IMR-90 (cell line): ENCODE data around the gene ISOC2. TPM values are rescaled to one million over a fixed set of nuclear protein-coding genes. Genes with fewer than 3 reads are reported as not detected.

Experiments used
- ATAC-seq: fragments of 200-7000 bp; cut with Tn5 transposase; 2 replicates; pipeline ENCODE4 v1.9.1; 2020; ENCODE audit warnings: low read depth, mild to moderate bottlenecking, moderate library complexity
- BruUV-seq: library from RNA; stranded (reverse); fragments of 400-500 nt; replicated peaks from 2 replicates; lab custom pipeline; 2021; lab: Mats Ljungman, UMichigan
- CTCF ChIA-PET: fragments of 300-600 bp; formaldehyde crosslinking; extraction: SDS; loops from one replicate; lab custom pipeline; 2021; ENCODE audit warnings: antibody characterized with exemption; lab: Yijun Ruan, JAX
- POLR2A ChIA-PET: fragments of 300-600 bp; sonication (Branson Sonifier 250); formaldehyde crosslinking; loops from one replicate; lab custom pipeline; 2022; ENCODE audit warnings: antibody characterized with exemption; ENCODE audit not compliant: unreplicated experiment; lab: Charles Lee
- DNase-seq: peaks from one replicate; pipeline ENCODE4 v3.0.0; 2013
- H2AFZ ChIP-seq: replicated peaks from 2 replicates; pipeline ENCODE3; 2013; ENCODE audit warnings: low read length, mild to moderate bottlenecking; ENCODE audit not compliant: poor library complexity
- H2AK5ac ChIP-seq: 2 replicates; pipeline ENCODE4 v1.6.1; 2013; ENCODE audit warnings: low read depth, low read length, inconsistent platforms
- H2AK9ac ChIP-seq: replicated peaks from 2 replicates; pipeline ENCODE3; 2013; ENCODE audit warnings: mild to moderate bottlenecking, low read depth, low read length, moderate library complexity; ENCODE audit not compliant: poor library complexity
- H2BK120ac ChIP-seq: 2 replicates; pipeline ENCODE4 v1.6.1; 2013; ENCODE audit warnings: low read depth, low read length, inconsistent platforms
- H2BK15ac ChIP-seq: 3 replicates; pipeline ENCODE4 v1.6.1; 2013; ENCODE audit warnings: low read depth, low read length, inconsistent platforms
- H2BK20ac ChIP-seq: 2 replicates; pipeline ENCODE4 v1.6.1; 2013; ENCODE audit warnings: low read depth, mild to moderate bottlenecking, inconsistent platforms, low read length, moderate library complexity
- H2BK5ac ChIP-seq: 2 replicates; pipeline ENCODE4 v1.6.1; 2013; ENCODE audit warnings: mild to moderate bottlenecking, low read depth, low read length, inconsistent platforms; ENCODE audit not compliant: poor library complexity, severe bottlenecking
- H3K14ac ChIP-seq: replicated peaks from 2 replicates; pipeline ENCODE4 v1.6.1; 2013; ENCODE audit warnings: low read depth, low read length, inconsistent platforms
- H3K18ac ChIP-seq: 2 replicates; pipeline ENCODE4 v1.6.1; 2013; ENCODE audit warnings: low read depth, low read length, control low read depth
- H3K23ac ChIP-seq: 2 replicates; pipeline ENCODE4 v1.6.1; 2013; ENCODE audit warnings: low read depth, low read length, inconsistent platforms
- H3K27ac ChIP-seq: 2 replicates; pipeline ENCODE4 v1.5.1; 2013; ENCODE audit warnings: mild to moderate bottlenecking, control low read depth, low read length; ENCODE audit not compliant: insufficient read depth
- H3K27me3 ChIP-seq: 2 replicates; pipeline ENCODE4 v1.6.1; 2013; ENCODE audit warnings: low read length; ENCODE audit not compliant: control insufficient read depth, insufficient read depth
- H3K36me3 ChIP-seq: 2 replicates; pipeline ENCODE4 v1.6.1; 2013; ENCODE audit warnings: low read length, mixed read lengths; ENCODE audit not compliant: control insufficient read depth, insufficient read depth
- H3K4ac ChIP-seq: 2 replicates; pipeline ENCODE4 v1.6.1; 2013; ENCODE audit warnings: low read depth, low read length, inconsistent platforms
- H3K4me1 ChIP-seq: 2 replicates; pipeline ENCODE4 v1.6.1; 2013; ENCODE audit warnings: low read length, mixed read lengths; ENCODE audit not compliant: control insufficient read depth, insufficient read depth
- H3K4me2 ChIP-seq: 2 replicates; pipeline ENCODE4 v1.6.1; 2013; ENCODE audit warnings: low read depth, mild to moderate bottlenecking, control low read depth, low read length, moderate library complexity
- H3K4me3 ChIP-seq: 2 replicates; pipeline ENCODE4 v1.5.1; 2013; ENCODE audit warnings: low read depth, mild to moderate bottlenecking, control low read depth, low read length, moderate library complexity; ENCODE audit not compliant: insufficient read depth
- H3K56ac ChIP-seq: 2 replicates; pipeline ENCODE4 v1.6.1; 2013; ENCODE audit warnings: low read length, inconsistent platforms; ENCODE audit not compliant: insufficient read depth; ENCODE audit errors: extremely low read depth
- H3K79me1 ChIP-seq, 2 experiments: 2 replicates each; pipeline ENCODE4 v1.6.1; 2013; ENCODE audit warnings: low read length in 2 of 2, inconsistent platforms in 1 of 2, low read depth in 1 of 2
- H3K9ac ChIP-seq: 2 replicates; pipeline ENCODE4 v1.6.1; 2013; ENCODE audit warnings: low read depth, low read length, control low read depth
- H3K9me1 ChIP-seq: 2 replicates; pipeline ENCODE4 v1.6.1; 2013; ENCODE audit warnings: low read length, inconsistent platforms; ENCODE audit not compliant: insufficient read depth
- H3K9me3 ChIP-seq: 2 replicates; pipeline ENCODE4 v1.6.1; 2013; ENCODE audit warnings: low read length; ENCODE audit not compliant: control insufficient read depth, insufficient read depth
- H4K20me1 ChIP-seq: 2 replicates; pipeline ENCODE4 v1.6.1; 2013; ENCODE audit warnings: low read length, inconsistent platforms; ENCODE audit not compliant: insufficient read depth
- H4K5ac ChIP-seq: 2 replicates; pipeline ENCODE4 v1.6.1; 2013; ENCODE audit warnings: mild to moderate bottlenecking, low read depth, low read length, control low read depth
- H4K8ac ChIP-seq, 2 experiments: 2 replicates each; pipeline ENCODE4 v1.6.1; 2013; ENCODE audit warnings: low read depth in 2 of 2, low read length in 2 of 2, control low read depth in 1 of 2, inconsistent platforms in 1 of 2
- H4K91ac ChIP-seq: 2 replicates; pipeline ENCODE4 v1.6.1; 2013; ENCODE audit warnings: low read depth, low read length, inconsistent platforms; ENCODE audit not compliant: insufficient read depth
- BHLHE40 ChIP-seq: fragments of 150-350 bp; IDR thresholded peaks from 2 replicates; pipeline ENCODE4 v1.6.1; 2016; ENCODE audit warnings: mild to moderate bottlenecking, low read depth, low read length
- CEBPB ChIP-seq: IDR thresholded peaks from 2 replicates; pipeline ENCODE4 v1.6.1; 2012; ENCODE audit warnings: low read depth, low read length, improper control_type of control experiment
- CHD1 ChIP-seq: IDR thresholded peaks from 2 replicates; pipeline ENCODE4 v1.6.1; 2012; ENCODE audit warnings: low read depth, low read length, improper control_type of control experiment
- ELK1 ChIP-seq: fragments of 150-350 bp; IDR thresholded peaks from 2 replicates; pipeline ENCODE4 v1.6.1; 2016; ENCODE audit warnings: low read depth, mild to moderate bottlenecking, low read length, moderate library complexity, borderline replicate concordance
- FOS ChIP-seq: fragments of 150-350 bp; IDR thresholded peaks from 2 replicates; pipeline ENCODE4 v1.6.1; 2016; ENCODE audit warnings: low read depth, low read length
- MAFK ChIP-seq: IDR thresholded peaks from 2 replicates; pipeline ENCODE4 v1.6.1; 2012; ENCODE audit warnings: low read depth, low read length, improper control_type of control experiment
- MAZ ChIP-seq: IDR thresholded peaks from 2 replicates; pipeline ENCODE4 v1.6.1; 2012; ENCODE audit warnings: low read depth, mild to moderate bottlenecking, low read length, improper control_type of control experiment, moderate library complexity, borderline replicate concordance
- NFE2L2 ChIP-seq: fragments of 150-350 bp; IDR thresholded peaks from 2 replicates; pipeline ENCODE4 v1.6.1; 2016; ENCODE audit warnings: low read depth, mild to moderate bottlenecking, low read length
- POLR2A ChIP-seq: IDR thresholded peaks from 2 replicates; pipeline ENCODE4 v1.6.1; 2012; ENCODE audit warnings: mild to moderate bottlenecking, low read depth, low read length
- RAD21 ChIP-seq: IDR thresholded peaks from 2 replicates; pipeline ENCODE4 v1.6.1; 2012; ENCODE audit warnings: low read length, improper control_type of control experiment
- RFX5 ChIP-seq: IDR thresholded peaks from 2 replicates; pipeline ENCODE4 v1.8.0; 2012; ENCODE audit warnings: low read depth, mild to moderate bottlenecking, low read length, moderate library complexity
- SMC3 ChIP-seq: fragments of 150-350 bp; IDR thresholded peaks from 2 replicates; pipeline ENCODE4 v1.6.1; 2016; ENCODE audit warnings: low read depth, mild to moderate bottlenecking, antibody characterized with exemption, low read length, moderate library complexity
- WGBS, 2 experiments: methylation state at CpG; one replicate each; pipeline versions ENCODE4 v1.1.5 to v1.1.7; 2013; ENCODE audit warnings: missing lambda C conversion rate in 2 of 2; ENCODE audit not compliant: insufficient read length in 1 of 2; ENCODE audit errors: extremely low coverage in 2 of 2; 5-methylcytosine and 5-hydroxymethylcytosine counted together
- dilution Hi-C: fragments of 300-500 bp; cut with HindIII; formaldehyde crosslinking; loops from one replicate; pipeline ENCODE4 v1.14.3; 2018; ENCODE audit warnings: low sequenced_read_pairs; ENCODE audit not compliant: unreplicated experiment
- in situ Hi-C: fragments of 300-500 bp; cut with MboI; formaldehyde crosslinking; loops from 3 replicates; pipeline ENCODE4 v1.14.3; 2019; ENCODE audit warnings: low sequenced_read_pairs, inconsistent platforms, mixed read lengths
- intact Hi-C: fragments of 100-400 bp; cut with micrococcal nuclease; formaldehyde crosslinking; loops from 2 replicates; pipeline ENCODE4 v1.10.0; 2022
- polyA plus RNA-seq, 3 experiments: library from polyadenylated mRNA; depleted of rRNA; stranded (reverse); fragments of >200 nt; gene quantifications; 2 replicates each; pipeline ENCODE4 v1.2.3, GENCODE V29; 2012; ENCODE audit warnings: low replicate concordance in 1 of 3
- total RNA-seq: library from RNA; depleted of rRNA; stranded (reverse); fragments of >200 nt; gene quantifications from 2 replicates; pipeline ENCODE4 v1.2.3, GENCODE V29; 2012
- TF ChIP-seq, protein P1 (sequence below): fragments of 150-350 bp; IDR thresholded peaks from 2 replicates; pipeline ENCODE4 v1.6.1; 2017; ENCODE audit warnings: mild to moderate bottlenecking, antibody characterized with exemption, low read length, low read depth
- TF ChIP-seq, protein P2 (sequence below): conservative IDR thresholded peaks from 2 replicates; pipeline ENCODE4 v1.5.1; 2012; ENCODE audit warnings: mild to moderate bottlenecking, low read depth, low read length, improper control_type of control experiment

The ISOC2 gene
- total and polyA plus RNA-seq, 2 of the 4 experiments (the other 2 are of a cell fraction), result 56.1 to 82.1 TPM

DNA sequence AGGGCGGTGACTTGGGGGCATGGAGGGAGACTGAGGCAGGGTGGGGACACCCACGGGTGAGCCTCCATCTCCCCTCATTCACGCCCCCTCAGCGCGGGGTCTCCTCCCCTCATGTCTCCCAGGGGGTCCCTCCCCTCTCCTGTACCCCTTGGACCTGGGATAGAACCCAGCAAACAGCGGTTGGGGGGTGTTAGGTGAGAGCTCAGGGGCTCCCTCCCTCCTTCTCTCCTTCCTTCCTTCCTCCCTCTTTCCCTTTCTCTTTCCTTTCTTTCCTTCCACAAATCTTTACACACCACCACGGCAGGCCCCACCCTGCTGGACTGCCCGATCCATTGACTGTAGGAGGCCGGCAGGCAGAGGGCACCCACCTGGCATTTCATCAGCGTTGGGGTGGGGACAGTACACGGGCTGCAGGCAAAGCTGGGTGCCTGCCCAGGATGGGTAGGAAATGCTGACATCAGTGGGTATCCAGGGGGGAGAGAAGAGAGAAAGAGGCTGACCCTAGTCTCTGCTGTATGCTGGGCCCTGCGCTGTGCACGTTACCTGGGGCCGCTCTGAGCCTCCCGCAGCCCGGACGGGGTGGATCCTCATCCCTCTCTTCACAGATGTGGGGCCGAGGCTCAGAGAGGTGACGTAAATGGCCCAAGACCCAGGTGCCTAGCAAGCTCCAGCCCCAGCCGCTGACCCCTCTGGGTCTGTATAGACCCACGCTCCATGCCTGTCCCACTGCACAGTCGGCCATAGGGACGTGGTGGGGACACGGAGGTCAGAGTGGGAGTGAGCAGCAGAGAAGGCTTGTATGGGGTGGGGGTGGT lies 30.3 kb upstream of the ISOC2 start:
- Histone ChIP-seq H2AK9ac (peak overlapping the region; percentile 61), H4K8ac (no peak overlapping the region), H4K91ac (no peak overlapping the region), H3K27ac (no peak overlapping the region), H2BK15ac (no peak overlapping the region; the same call in 2 of the 3 replicates), H3K18ac (no peak overlapping the region), H3K27me3 (no peaks in the 10 kb centered on the region), H3K9me1 (peaks cover 3% of the 10 kb centered on the region), H2BK20ac (no peak overlapping the region), H3K9me3 (no peaks in the 10 kb centered on the region), H3K79me1 (peaks cover 0 to 25% of the 10 kb centered on the region in 2 experiments), H3K9ac (no peak overlapping the region), H2BK120ac (no peak overlapping the region), H3K4ac (peak overlapping the region; percentile 35; the same call in 1 of the 2 replicates), H2AFZ (no peak overlapping the region), H3K36me3 (0 out of 2 replicates have a peak, but pooled peaks cover 2% of the 10 kb centered on the region), H3K4me2 (no peak overlapping the region), H2AK5ac (peak overlapping the region; percentile 32), H3K14ac (no peak overlapping the region), H3K23ac (no peak overlapping the region), H4K20me1 (0 out of 2 replicates have a peak, but pooled peaks cover 4% of the 10 kb centered on the region), H3K4me3 (no peak overlapping the region), H4K5ac (no peak overlapping the region), H3K56ac (no peak overlapping the region), H3K4me1 (peaks cover 35% of the 10 kb centered on the region), H2BK5ac (no peak overlapping the region)
- in situ Hi-C loops (loop anchor here (25.0 kb wide), 1 partner anchor 1029 kb away; the partner anchor contains the start of genes CDC42EP5 and LENG9), intact Hi-C loops (no loop called here), dilution Hi-C loops (no loop called here)
- no TSS peak for BruUV-seq
- DNase-seq (no peak), ATAC-seq (no peak)
- POLR2A ChIA-PET, result interaction anchor here (0.5 kb wide), 1 partner anchor 132 kb away, joined by 10 read pairs; the partner anchor contains the start of gene ZNF784
- CTCF ChIA-PET, result interaction anchor here (1.0 to 3.1 kb wide), 2 partner anchors 12 kb away, joined by 3 to 16 read pairs; no protein-coding TSS in a partner anchor
- 20 to 100% methylated on average over 1 of the region's 24 CpGs for WGBS, 2 experiments
- TF ChIP-seq MAFK (no peak), CEBPB (no peak), NFE2L2 (no peak), SMC3 (no peak), RAD21 (no peak), RFX5 (no peak), POLR2A (no peak), MAZ (no peak), BHLHE40 (no peak), FOS (no peak), ELK1 (no peak), CHD1 (no peak)
- TF ChIP-seq, protein P1, sequence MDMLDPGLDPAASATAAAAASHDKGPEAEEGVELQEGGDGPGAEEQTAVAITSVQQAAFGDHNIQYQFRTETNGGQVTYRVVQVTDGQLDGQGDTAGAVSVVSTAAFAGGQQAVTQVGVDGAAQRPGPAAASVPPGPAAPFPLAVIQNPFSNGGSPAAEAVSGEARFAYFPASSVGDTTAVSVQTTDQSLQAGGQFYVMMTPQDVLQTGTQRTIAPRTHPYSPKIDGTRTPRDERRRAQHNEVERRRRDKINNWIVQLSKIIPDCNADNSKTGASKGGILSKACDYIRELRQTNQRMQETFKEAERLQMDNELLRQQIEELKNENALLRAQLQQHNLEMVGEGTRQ, result no peak
- TF ChIP-seq, protein P2, sequence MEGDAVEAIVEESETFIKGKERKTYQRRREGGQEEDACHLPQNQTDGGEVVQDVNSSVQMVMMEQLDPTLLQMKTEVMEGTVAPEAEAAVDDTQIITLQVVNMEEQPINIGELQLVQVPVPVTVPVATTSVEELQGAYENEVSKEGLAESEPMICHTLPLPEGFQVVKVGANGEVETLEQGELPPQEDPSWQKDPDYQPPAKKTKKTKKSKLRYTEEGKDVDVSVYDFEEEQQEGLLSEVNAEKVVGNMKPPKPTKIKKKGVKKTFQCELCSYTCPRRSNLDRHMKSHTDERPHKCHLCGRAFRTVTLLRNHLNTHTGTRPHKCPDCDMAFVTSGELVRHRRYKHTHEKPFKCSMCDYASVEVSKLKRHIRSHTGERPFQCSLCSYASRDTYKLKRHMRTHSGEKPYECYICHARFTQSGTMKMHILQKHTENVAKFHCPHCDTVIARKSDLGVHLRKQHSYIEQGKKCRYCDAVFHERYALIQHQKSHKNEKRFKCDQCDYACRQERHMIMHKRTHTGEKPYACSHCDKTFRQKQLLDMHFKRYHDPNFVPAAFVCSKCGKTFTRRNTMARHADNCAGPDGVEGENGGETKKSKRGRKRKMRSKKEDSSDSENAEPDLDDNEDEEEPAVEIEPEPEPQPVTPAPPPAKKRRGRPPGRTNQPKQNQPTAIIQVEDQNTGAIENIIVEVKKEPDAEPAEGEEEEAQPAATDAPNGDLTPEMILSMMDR, result no peak
